ENCODE results near the gene CCR8.
"Not testable (repeated sequence)": the region's sequence is repeated elsewhere in the genome, so short reads cannot be mapped to it uniquely, and the experiment has no call there.

Gene CCR8

DNA sequence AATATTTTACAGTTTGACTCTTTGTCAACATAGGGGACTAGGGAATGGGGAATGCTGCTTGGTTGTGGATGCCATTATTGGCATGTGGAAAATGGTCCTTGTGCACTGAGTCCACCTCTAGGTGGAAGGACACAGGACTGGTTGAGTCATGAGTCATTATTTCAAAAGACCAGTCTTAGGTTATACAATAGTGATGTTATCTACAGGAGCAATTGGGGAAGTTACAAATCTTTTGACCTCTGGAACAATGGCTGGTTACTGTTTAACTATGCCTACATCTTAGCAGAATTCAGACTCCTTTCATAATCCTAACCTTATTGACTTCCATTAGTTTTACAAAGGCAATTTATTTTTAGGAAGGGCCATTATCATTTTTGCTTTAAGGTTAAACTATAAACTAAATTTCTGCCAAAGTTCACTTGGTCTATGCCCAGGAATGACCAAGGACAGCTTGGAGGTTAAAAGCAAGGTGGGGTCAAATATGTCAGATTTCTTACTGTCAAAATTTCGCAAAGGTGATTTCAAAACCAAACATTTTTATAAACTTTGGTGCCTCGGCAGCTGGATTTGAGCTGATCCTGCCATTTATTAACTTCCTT lies 11.8 kb upstream of the CCR8 start:
- no peak for FAIRE-seq

DNA sequence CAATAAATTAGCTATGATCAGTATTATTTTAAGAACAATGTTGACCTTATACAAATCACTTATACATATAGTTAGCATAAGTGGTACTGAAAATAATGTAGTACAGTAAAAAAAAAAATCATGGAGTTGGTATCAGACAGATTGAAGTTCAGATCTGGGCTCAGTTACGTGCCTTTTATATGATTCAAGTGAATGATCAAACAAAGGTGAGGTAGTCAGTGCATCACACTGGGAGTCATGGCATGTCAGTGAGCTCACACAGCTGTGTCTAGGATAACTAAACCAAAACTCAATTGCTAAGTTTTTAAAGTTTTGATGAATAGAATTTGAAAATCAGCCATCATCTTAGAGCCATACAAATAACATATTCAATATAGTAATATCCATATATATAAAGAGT lies 11.2 kb upstream of the CCR8 start:
- no peak for FAIRE-seq

- no peak for FAIRE-seq
These were observed 10.3 kb upstream of the CCR8 start for GRCh38 chr3:39319249-39319648.

- not testable (repeated sequence) for FAIRE-seq
These were observed 7.9 kb upstream of the CCR8 start for GRCh38 chr3:39321574-39321983.

DNA sequence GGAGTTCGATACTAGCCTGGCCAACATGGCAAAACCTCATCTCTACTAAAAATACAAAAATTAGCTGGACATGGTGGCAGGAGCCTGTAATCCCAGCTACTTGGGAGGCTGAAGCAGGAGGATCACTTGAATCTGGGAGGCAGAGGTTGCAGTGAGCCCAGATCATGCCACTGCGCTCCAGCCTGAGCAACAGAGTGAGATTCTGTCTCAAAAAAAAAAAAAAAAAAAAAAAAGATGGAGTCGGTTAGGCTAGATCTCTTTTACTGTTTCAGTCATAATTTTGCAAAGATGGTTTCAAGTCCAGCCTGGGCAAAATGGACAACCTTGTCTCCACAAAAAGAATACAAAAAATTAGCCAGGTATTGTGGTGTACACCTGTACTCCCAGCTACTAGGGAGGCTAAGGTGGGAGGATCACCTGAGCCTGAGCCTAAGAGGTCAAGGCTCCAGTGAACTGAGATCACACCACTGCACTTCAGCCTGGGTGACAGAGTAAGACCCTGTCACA lies 7.2 kb upstream of the CCR8 start:
- not testable (repeated sequence) for FAIRE-seq

DNA sequence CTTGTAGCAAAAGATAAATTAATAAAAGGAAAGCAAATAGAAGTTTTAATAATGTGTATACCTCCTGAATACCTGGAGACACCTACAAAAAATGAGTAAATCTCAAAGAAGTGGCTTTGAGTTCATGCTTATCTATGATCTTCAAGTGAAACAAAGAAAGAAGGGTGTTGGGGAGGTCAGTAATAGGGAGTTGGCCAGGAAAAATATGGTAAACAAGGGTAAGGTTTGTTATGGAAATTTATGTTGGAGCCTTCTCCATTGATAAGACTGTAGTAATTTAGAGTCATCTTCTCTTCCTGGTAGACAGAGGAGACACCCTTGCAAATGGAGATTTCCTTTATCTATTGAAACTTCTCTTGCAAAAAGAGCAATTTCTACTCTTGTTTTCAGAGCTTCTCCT lies 6.6 kb upstream of the CCR8 start:
- no peak for FAIRE-seq

DNA sequence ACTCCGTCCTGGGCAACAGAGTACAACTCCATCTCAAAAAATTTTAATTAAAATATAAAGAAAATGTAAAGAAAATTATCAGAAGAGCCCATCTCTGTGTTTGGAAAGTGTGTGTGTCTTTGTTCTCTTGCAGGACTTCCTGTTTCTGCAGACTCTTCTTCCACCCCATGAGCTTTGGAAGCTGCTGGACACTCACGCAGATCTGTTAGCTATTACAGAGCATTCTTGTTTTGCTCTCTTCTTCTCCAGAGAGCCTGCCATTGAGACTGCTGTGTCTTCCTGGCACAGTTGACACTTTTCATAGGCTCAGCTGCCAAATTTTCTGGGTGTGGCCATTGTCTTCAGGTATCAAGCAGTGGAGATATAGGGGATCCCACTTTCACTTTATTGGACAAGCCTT lies 6.0 kb upstream of the CCR8 start:
- FAIRE-seq: no peak

- FAIRE-seq: no peak
These were observed 4.3 kb upstream of the CCR8 start for GRCh38 chr3:39325236-39325635.

GRCh38 chr3:39327053-39327745 lies 2.3 kb upstream of the CCR8 start:
- FAIRE-seq: no peak

- FAIRE-seq: no peak
These were observed 1.7 kb upstream of the CCR8 start for GRCh38 chr3:39327746-39328349.

DNA sequence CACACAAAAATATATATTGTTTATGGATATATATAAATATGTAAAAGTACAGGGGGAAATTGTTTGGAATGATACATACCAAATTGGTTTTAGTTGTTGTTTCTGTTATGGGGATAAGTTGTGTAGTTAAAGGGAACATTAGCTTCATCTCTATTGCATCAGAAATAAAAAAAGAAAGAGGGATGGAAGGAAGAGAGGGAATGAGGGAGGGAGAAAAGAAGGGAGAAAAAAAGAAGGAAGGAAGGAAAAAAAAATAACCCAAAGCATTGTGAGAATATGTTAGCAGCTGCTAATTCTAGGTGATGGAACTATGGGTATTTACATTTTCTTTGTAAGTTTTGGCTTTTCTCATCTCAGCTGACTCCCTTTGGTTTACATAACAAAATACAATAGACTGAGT lies 1.3 kb downstream of the CCR8 start:
- no peak for FAIRE-seq

GRCh38 chr3:39332525-39332924 lies 3.0 kb downstream of the CCR8 start:
- no peak for FAIRE-seq

DNA sequence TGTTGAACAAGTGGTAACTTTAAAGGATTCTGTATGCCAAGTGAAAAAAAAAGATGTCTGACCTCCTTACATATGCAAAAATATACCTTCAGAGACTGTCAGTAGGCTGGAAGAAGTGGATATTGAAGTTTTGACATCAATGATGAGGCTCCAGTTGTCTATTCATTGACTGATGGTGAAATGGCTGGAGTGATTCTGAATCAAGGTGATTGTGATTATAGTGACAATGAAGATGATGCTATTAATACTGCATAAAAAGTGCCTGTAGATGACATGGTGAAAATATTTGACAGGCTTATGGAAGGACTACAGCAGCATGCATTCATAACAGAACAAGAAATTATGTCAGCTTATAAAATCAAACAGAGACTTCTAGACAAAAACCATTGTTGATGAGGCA lies 4.1 kb downstream of the CCR8 start:
- FAIRE-seq: no peak

GRCh38 chr3:39334205-39334604 lies 4.7 kb downstream of the CCR8 start:
- FAIRE-seq: no peak

GRCh38 chr3:39338201-39338600 lies 8.7 kb downstream of the CCR8 start:
- no peak for FAIRE-seq

DNA sequence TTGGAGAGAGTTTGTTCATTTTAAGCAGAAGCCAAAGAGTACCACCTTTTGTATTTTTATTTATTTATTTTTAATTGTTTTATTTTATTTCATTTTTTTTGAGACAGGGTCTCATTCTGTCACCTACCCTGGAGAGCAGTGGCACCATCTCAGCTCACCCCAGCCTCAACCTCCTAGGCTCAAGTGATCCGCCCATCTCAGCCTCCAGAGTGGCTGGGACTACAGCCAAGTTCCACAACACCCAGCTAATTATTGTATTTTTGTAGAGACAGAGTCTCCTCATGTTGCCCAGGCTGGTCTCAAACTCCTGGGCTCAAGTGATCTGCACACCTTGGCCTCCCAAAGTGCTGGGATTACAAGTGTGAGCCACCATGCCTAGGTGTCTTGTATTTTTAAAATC lies 9.6 kb downstream of the CCR8 start:
- FAIRE-seq: no peak

DNA sequence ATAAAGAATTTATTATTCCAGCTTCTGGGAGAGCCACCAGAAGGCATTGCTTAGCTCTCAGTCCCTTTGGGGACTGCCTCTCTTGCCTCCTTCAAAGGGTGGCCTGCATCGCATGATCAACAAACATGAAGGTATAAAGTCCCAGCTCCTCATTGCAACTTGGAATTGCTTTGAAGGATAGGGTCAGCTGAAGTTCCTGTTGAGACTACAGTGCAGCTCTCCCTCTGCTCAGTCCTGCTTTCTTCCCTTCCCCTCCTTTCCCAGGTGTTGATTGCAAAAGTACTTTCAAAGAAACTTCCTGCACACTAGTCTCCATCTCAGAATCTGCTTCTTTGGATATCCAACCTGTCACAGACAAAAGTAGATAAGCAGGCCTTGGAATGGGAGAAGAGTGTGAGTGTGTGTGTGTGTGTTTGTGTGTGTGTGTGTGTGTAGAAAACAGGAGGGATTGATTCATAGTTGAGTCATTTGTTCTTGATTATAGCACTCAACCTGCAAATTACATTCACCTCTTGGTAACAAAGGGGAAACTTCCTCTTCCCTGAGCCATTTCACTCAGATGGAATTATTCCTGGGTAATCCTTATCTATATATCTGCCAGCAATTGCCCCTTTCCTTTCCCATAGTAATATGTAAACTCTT lies 13.7 kb downstream of the CCR8 start:
- no peak for FAIRE-seq

DNA sequence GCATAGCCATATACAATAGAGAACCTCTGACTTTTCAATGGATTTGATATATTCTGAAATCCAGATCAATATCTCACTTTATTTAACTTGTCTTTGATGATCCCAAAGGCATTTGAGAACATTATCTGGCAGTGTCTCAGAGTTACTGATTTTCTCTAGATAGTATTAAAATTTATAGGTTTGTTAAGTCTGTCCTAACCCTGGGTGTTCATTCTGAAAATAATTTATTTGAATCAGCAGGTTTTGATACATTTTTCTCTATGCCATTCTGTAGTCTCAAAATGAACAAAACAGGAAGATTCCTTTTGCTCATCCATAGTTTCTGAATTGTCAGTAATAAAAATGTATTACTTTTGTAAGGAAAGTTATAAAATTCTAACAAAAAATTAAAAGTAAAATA lies 14.3 kb downstream of the CCR8 start:
- no peak for FAIRE-seq

GRCh38 chr3:39344746-39345344 lies 15.3 kb downstream of the CCR8 start:
- no peak for FAIRE-seq

DNA sequence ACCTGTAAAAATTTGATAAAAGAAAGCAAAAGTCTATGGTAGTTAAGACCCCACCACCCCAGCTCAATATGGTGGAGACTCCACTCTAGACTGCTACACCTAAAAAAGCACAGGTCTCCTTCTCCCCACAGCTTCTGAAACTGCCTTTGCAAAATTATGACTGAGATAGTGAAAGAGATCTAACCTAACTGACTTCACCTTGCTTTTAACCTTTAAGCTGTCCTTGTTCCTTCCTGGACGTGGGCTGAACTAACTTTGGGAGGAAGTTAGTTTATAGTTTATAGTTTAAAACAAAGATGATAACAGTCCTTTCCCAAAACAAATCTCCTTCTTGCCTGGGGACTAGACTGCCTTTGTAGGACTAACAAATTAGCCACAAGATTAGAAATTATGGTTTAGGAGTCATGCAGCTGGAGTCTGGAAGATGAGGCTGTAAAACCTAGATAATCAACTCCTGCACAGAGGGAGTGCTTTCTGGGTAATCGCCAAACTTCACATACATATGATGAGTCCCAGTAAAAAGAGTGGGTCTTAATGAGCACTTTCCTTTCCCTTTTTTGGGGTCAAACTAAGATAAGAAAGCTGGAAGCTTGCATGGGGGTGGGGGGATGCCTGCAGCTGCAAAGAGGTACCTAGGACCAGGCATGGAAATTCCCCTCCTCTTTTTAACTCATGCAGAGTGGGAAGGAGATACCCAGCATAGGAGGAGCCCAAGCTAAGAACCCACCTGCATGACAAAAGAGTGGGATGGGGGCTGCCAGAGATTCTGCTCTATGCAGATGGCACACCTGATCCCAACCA lies 17.5 kb downstream of the CCR8 start:
- no peak for FAIRE-seq

- no peak for FAIRE-seq
These were observed 18.0 kb downstream of the CCR8 start for GRCh38 chr3:39347586-39347876.

- no peak for FAIRE-seq
These were observed 19.6 kb downstream of the CCR8 start for GRCh38 chr3:39349080-39349479.

GRCh38 chr3:39350714-39351113 lies 21.2 kb downstream of the CCR8 start:
- FAIRE-seq: no peak

All from islet of Langerhans (tissue), 1 donor.